Transverse colon (tissue), 4 donors: Measurements from ENCODE around the gene GMCL1.

Experiments
- EP300 ChIP-seq: sonication (generic); formaldehyde crosslinking; IDR thresholded peaks from one replicate; pipeline ENCODE4 v1.6.1; 2017; ENCODE audit warnings: antibody characterized with exemption, low read depth
- POLR2AphosphoS5 ChIP-seq, 3 donors: sonication (generic); formaldehyde crosslinking; IDR thresholded peaks; one replicate each; pipeline ENCODE4 v1.6.1; 2016; ENCODE audit warnings: antibody characterized with exemption in 3 of 3
- TF ChIP-seq, protein P1 (sequence below), 5 experiments: fragments of 200-600 bp in 3 of 5; fragments of 450-650 bp in 2 of 5; sonication (generic) in 3 of 5; IDR thresholded peaks; 1 replicate in 2 of 5; 2 replicates in 3 of 5; pipeline ENCODE4 v1.5.1; 2016 to 2017; ENCODE audit warnings: antibody characterized with exemption in 5 of 5, inconsistent platforms in 3 of 5, mild to moderate bottlenecking in 2 of 5, moderate library complexity in 1 of 5

DNA sequence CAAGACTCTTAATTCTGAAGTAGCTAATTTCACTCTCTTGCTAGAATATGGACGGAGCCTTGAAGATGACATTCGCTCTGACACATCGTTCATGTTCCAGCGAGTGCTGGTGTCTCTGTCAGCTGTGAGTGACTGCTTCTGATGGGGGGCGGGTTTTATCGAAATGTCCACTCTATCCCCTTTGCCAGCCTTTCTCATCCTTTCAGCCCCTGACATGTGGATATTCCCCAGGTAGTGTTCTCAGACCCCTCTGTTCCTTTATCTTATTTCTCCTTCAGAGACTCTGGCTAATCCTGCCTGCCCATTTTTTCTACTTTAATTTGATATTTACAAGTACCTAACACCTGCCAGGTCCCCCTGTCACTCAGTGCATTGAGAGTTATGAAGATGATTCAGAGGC, 18.9 kb upstream of the GMCL1 start:
- TF ChIP-seq, protein P1, sequence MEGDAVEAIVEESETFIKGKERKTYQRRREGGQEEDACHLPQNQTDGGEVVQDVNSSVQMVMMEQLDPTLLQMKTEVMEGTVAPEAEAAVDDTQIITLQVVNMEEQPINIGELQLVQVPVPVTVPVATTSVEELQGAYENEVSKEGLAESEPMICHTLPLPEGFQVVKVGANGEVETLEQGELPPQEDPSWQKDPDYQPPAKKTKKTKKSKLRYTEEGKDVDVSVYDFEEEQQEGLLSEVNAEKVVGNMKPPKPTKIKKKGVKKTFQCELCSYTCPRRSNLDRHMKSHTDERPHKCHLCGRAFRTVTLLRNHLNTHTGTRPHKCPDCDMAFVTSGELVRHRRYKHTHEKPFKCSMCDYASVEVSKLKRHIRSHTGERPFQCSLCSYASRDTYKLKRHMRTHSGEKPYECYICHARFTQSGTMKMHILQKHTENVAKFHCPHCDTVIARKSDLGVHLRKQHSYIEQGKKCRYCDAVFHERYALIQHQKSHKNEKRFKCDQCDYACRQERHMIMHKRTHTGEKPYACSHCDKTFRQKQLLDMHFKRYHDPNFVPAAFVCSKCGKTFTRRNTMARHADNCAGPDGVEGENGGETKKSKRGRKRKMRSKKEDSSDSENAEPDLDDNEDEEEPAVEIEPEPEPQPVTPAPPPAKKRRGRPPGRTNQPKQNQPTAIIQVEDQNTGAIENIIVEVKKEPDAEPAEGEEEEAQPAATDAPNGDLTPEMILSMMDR (IDR thresholded peaks at IDR 0.05), result no peak
- TF ChIP-seq POLR2AphosphoS5 (IDR thresholded peaks at IDR 0.05), result no peak
- TF ChIP-seq EP300, result no peak
